ENCODE data around the gene KNCN. TPM values are rescaled to one million over a fixed set of nuclear protein-coding genes. Genes with fewer than 3 reads are reported as not detected.

Gene KNCN
- total RNA-seq, 1 experiment from 2014 or later: not detected

- TF ChIP-seq AFF4 (CRISPR knock-in tag; IDR thresholded peaks at IDR 0.05; ENCODE audit: borderline replicate concordance) (no peak), FOXP4 (CRISPR knock-in tag; IDR thresholded peaks at IDR 0.05) (no peak), HMGA2 (CRISPR knock-in tag; IDR thresholded peaks at IDR 0.05) (no peak)
Observed at GRCh38 chr1:46558966-46559365, 7.5 kb upstream of the KNCN start (continued).

GRCh38 chr1:46558141-46558963 lies 6.9 kb upstream of the KNCN start:
- ATAC-seq: peak; percentile 76
- peak; percentile 36 for DNase-seq (ENCODE audit: low spot score)
- H3K9me3 Mint-ChIP-seq: no peaks in the 10 kb centered on the region
- ChIA-PET CTCF (interaction anchor here (1.0 to 2.4 kb wide), 8 partner anchors 10 to 167 kb away, joined by 3 to 14 read pairs (median 6); partner anchors contain the start of gene MKNK1), POLR2A (interaction anchor here (0.6 to 1.1 kb wide), 3 partner anchors 11 to 120 kb away, joined by 3 read pairs; partner anchors contain the start of gene MKNK1)
- H3K36me3 Mint-ChIP-seq: no peaks in the 10 kb centered on the region
- H3K4me3 Mint-ChIP-seq: no peak overlapping the region
- H3K4me1 Mint-ChIP-seq: peaks cover 23% of the 10 kb centered on the region
- H3K27me3 Mint-ChIP-seq (ENCODE audit: low read depth): no peaks in the 10 kb centered on the region
- TF ChIP-seq MAX (CRISPR knock-in tag; IDR thresholded peaks at IDR 0.05) (peak; percentile 32; the same call in 1 of the 2 replicates), SP1 (CRISPR knock-in tag; conservative IDR thresholded peaks at IDR 0.05) (no peak)
- H3K27ac Mint-ChIP-seq: peak overlapping the region; percentile 71

- DNase-seq (ENCODE audit: low spot score) (no peak), ATAC-seq (no peak)
- CTCF ChIA-PET: interaction anchor here (1.4 to 2.1 kb wide), 2 partner anchors 9 to 46 kb away, joined by 10 to 11 read pairs; partner anchors contain the start of gene MKNK1
- Mint-ChIP-seq H3K36me3 (no peaks in the 10 kb centered on the region), H3K27me3 (ENCODE audit: low read depth) (no peaks in the 10 kb centered on the region), H3K4me3 (no peak overlapping the region), H3K4me1 (peaks cover 23% of the 10 kb centered on the region), H3K27ac (peak overlapping the region; percentile 64; the same call in 1 of the 2 replicates), H3K9me3 (no peaks in the 10 kb centered on the region)
- POLR2A ChIA-PET: no interaction called here
- TF ChIP-seq PREB (CRISPR knock-in tag; IDR thresholded peaks at IDR 0.05; ENCODE audit: borderline replicate concordance): no peak
Observed at GRCh38 chr1:46557403-46557802, 6.0 kb upstream of the KNCN start.

GRCh38 chr1:46556822-46557221 lies 5.4 kb upstream of the KNCN start:
- no peaks in the 10 kb centered on the region for H3K9me3 Mint-ChIP-seq
- H3K27me3 Mint-ChIP-seq (ENCODE audit: low read depth): no peaks in the 10 kb centered on the region
- no peak overlapping the region for H3K4me3 Mint-ChIP-seq
- ChIA-PET CTCF (interaction anchor here (2.3 kb wide), 1 partner anchor 115 kb away, joined by 11 read pairs; no protein-coding TSS in a partner anchor), POLR2A (no interaction called here)
- H3K36me3 Mint-ChIP-seq: no peaks in the 10 kb centered on the region
- no peak for DNase-seq (ENCODE audit: low spot score)
- H3K4me1 Mint-ChIP-seq: peaks cover 23% of the 10 kb centered on the region
- H3K27ac Mint-ChIP-seq: no peak overlapping the region
- ATAC-seq: no peak
- TF ChIP-seq IRF2 (CRISPR knock-in tag; IDR thresholded peaks at IDR 0.05; ENCODE audit: borderline replicate concordance, low read depth) (no peak), SOX15 (CRISPR knock-in tag; IDR thresholded peaks at IDR 0.05) (no peak), ZNF423 (CRISPR knock-in tag; IDR thresholded peaks at IDR 0.05) (no peak), ATF2 (CRISPR knock-in tag; IDR thresholded peaks at IDR 0.05; ENCODE audit: borderline replicate concordance, low read depth) (no peak), CREM (CRISPR knock-in tag; IDR thresholded peaks at IDR 0.05) (no peak), ZMAT4 (CRISPR knock-in tag; IDR thresholded peaks at IDR 0.05) (no peak), NFYB (CRISPR knock-in tag; conservative IDR thresholded peaks at IDR 0.05; ENCODE audit: low read depth) (no peak), PREB (CRISPR knock-in tag; IDR thresholded peaks at IDR 0.05; ENCODE audit: borderline replicate concordance) (no peak), MAX (CRISPR knock-in tag; IDR thresholded peaks at IDR 0.05) (no peak), GRHL2 (CRISPR knock-in tag; IDR thresholded peaks at IDR 0.05; ENCODE audit: insufficient replicate concordance, severe bottlenecking) (no peak)

All from WTC11 (cell line).